Activated CD4-positive, alpha-beta T cell treated with anti-CD3 and anti-CD28 coated beads, Interleukin-2, amount 50 U/mL, for 48 hours (primary cell): ENCODE results near the gene MSH2.
"Not testable (repeated sequence)": the region's sequence is repeated elsewhere in the genome, so short reads cannot be mapped to it uniquely, and the experiment has no call there.

Experiments
- DNase-seq, 2 experiments: peaks; one replicate each; pipeline ENCODE4 v3.0.0-alpha.2; 2020

Gene MSH2

GRCh38 chr2:47414682-47415458 lies 11.9 kb downstream of the MSH2 start:
- no peak for DNase-seq

- DNase-seq = no peak
Measured at GRCh38 chr2:47420214-47420613, 17.3 kb downstream of the MSH2 start.

DNA sequence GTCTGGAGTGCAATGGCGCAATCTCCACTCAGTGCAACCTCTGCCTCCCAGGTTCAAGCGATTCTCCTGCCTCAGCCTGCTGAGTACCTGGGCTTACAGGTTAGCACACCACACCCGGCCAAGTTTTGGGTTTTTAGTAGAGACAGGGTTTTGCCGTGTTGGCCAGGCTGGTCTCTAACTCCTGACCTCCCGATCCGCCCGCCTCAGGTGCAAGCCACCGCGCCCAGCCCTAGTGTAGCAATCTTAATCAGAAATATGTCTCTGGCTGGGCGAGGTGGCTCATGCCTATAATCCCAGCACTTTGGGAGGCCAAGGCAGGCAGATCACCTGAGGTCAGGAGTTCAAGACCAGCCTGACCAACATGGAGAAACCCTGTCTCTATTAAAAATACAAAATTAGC lies 17.7 kb downstream of the MSH2 start:
- DNase-seq = not testable (repeated sequence)

GRCh38 chr2:47422016-47422415 lies 19.1 kb downstream of the MSH2 start:
- DNase-seq = no peak

- DNase-seq = no peak
Measured at GRCh38 chr2:47422560-47422959, 19.6 kb downstream of the MSH2 start.

- DNase-seq = no peak
Measured at GRCh38 chr2:47426786-47427185, 23.8 kb downstream of the MSH2 start.

GRCh38 chr2:47429795-47430194 lies 26.8 kb downstream of the MSH2 start:
- no peak for DNase-seq

DNA sequence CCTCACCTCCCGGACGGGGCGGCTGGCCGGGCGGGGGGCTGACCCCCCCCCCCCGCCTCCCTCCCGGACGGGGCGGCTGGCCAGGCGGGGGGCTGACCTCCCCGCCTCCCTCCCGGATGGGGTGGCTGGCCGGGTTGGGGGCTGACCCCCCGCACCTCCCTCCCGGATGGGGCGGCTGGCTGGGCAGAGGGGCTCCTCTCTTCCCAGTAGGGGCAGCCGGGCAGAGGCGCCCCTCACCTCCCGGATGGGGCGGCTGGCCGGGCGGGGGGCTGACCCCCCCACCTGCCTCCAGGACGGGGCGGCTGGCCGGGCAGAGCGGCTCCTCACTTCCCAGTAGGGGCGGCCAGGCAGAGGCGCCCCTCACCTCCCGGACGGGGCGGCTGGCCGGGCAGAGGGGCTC lies 30.1 kb downstream of the MSH2 start:
- not testable (repeated sequence) for DNase-seq

DNA sequence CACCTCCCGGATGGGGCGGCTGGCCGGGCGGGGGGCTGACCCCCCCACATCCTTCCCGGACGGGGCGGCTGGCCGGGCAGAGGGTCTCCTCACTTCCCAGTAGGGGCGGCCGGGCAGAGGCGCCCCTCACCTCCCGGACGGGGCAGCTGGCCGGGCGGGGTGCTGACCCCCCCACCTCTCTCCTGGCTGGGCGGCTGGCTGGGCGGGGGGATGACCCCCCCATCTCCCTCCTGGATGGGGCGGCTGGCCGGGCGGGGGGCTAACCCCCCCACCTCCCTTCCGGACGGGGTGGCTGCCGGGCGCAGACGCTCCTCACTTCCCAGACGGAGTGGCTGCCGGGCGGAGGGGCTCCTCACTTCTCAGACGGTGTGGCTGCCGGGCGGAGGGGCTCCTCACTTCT lies 30.5 kb downstream of the MSH2 start:
- DNase-seq = not testable (repeated sequence)

- no peak for DNase-seq
Measured at GRCh38 chr2:47437287-47437686, 34.3 kb downstream of the MSH2 start.

DNA sequence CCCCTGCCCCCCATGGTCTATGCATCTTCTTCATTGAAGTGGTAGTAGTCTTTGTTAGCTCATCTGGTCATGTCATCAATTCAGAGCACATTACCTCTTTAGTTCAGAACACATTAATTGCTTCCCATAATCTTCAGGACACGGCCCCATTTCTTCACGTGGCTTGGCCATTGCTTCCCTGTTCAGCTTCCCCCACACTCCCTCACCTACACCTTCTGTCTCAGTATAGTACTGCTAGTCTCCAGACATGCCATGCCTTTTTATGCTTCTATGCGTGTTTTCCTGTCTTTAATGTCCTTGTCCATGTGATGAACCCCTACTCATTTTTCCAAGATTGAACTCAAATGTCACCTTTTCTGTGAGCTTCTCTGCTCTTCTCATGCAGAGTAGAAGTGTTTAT lies 35.1 kb downstream of the MSH2 start:
- DNase-seq = no peak

- DNase-seq = no peak
Measured at GRCh38 chr2:47438783-47439182, 35.8 kb downstream of the MSH2 start.

DNA sequence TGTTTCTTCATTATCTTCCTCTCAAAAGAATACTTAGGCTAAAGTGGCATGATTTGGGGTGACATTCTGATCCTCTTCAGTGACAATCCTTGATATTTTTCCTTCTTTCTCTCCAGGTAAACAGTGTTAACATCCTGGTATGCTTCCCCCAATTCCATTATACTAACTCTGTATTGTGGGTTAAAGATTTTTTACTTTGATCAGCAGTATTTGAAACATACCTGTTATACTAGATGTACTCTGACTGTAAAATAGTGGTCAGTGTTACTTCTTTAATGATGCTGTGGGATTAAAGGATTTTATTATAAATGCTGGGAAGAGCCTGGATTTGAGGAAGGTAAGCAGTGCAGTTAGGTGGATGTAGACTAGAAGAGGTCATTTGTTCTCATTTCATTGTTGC lies 48.8 kb downstream of the MSH2 start:
- DNase-seq = no peak

GRCh38 chr2:47452761-47453160 lies 49.8 kb downstream of the MSH2 start:
- no peak for DNase-seq

DNA sequence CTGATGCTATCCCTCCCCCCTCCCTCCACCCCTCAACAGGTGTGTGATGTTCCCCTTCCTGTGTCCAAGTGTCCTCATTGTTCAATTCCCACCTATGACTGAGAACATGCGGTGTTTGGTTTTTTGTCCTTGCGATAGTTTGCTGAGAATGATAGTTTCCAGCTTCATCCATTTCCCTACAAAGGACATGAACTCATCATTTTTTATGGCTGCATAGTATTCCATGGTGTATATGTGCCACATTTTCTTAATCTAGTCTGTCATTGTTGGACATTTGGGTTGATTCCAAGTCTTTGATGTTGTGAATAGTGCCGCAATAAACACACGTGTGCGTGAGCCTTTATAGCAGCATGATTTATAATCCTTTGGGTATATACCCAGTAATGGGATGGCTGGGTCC lies 51.9 kb downstream of the MSH2 start:
- not testable (repeated sequence) for DNase-seq

GRCh38 chr2:47455411-47455810 lies 52.5 kb downstream of the MSH2 start:
- DNase-seq = no peak

DNA sequence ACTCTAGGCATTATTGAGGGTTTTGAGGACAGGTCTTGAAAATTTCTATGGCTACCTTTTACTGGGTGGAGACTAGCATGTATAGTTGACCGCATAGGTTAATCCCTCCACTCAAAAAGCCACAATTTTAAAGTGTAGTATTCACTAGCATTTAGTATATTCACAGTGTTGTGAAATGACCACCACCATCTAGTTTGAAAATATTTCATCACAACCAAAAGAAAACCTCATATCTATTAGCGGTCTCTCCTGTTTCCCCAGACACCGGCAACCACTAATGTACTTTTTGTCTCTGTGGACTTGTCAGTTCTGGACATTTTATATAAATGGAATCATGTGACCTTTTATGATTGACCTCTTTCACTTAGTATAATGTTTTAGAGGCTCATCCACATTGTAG lies 53.9 kb downstream of the MSH2 start:
- DNase-seq = no peak

DNA sequence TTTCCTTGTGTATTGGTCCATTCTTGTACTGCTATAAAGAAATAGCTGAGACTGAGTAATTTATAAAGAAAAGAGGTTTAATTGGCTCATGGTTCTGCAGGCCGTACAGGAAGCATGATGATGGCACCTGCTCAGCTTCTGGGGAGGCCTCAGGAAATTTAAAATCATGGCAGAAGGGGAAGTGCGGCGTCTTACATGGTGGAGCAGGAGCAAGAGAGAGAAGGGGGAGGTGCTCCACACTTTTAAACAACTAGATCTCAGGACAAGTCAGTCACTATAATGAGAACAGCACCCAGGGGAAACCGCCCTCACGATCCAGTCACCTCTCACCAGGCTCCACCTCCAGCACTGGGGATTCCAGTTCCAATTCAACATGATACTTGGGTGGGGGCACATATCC lies 54.3 kb downstream of the MSH2 start:
- DNase-seq = no peak

- DNase-seq = no peak
Measured at GRCh38 chr2:47459021-47459420, 56.1 kb downstream of the MSH2 start.

DNA sequence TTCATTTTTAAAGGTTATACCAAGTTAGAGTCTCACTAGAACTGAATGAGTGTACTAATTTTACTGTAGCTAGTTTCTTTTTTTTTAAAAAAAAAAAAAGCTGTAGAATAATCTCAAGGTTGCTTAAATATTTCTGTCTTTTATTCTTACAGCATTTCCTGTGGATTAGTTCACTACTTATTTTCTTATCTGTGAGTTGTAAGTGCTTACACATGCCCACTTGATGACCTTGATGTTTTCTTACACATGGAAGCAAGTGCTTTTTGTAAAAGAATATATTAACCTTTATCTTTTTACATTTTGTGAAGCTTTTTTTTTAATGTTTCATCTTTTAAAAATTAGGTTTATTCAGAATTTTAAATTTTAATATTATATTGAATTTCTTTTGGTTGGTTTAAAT lies 57.8 kb downstream of the MSH2 start:
- DNase-seq = no peak

DNA sequence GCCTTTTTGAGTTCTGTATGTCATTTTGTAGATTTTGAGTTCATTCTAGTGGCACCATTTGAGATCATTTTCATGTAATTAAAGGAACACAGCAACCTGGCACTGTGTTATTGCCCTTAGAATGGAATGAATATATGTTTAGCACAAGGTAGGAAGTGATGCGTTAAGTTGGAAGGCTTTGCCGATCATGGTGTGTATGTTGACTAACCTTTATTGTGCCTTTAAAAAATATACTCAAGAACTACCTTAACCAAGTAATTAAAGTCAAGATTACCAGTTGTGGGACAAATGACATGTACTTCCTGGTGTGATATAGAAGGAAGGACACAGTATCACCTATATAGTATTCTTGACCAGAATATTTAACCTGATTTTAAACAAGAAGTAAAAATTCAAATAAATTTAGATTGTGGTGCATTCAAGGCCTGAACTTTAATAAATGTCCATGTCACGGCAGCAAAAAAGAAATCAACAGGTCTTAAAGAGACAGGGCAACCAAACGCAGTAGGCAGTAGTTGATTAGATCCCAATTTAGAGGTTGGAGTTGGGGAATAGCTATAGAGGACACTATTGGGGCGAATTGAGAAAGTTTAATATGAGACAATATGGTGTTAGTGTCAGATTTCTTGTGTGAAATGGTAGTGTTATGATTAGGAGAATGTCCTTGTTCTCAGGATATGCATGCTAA lies 68.6 kb downstream of the MSH2 start:
- DNase-seq = no peak

DNA sequence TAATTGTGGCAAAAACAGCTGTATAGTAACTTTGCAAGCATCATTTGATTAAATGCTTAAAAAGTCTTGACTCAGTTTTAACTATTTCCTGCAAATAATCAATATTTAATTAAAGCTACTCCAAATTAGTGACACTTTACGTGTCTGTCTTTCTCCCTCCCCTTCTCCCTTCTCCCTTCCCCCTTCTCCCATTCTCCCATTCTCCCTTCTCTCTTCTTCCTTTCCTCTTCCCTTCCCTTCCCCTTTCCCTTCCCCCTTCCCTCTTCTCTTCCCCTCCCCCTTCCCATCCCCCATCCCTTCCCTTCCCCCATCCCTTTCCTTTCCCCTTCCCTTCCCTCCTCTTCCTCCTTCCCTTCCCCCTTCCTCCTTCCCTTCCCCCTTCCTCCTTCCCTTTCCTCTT lies 76.9 kb downstream of the MSH2 start:
- no peak for DNase-seq

- DNase-seq = no peak
Measured at GRCh38 chr2:47483191-47483590, 80.2 kb downstream of the MSH2 start.

DNA sequence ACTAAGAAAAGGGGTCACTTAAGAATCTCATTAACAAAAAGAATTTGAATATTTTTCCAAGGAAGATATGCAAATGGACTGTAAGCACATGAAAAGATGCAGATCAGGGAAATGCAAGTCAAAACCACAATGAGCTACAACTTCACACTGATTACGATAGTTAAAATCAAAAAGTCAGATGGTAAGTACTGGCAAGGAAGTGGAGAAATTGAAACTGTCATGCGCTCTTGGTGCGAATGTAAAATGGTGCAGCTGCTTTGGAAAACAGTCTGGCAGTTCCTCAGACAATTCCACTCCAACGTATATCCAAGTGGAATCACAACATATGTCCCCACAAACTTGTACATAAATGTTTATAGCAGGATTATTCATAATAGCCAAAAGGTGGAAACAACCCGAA lies 81.4 kb downstream of the MSH2 start:
- DNase-seq = no peak

DNA sequence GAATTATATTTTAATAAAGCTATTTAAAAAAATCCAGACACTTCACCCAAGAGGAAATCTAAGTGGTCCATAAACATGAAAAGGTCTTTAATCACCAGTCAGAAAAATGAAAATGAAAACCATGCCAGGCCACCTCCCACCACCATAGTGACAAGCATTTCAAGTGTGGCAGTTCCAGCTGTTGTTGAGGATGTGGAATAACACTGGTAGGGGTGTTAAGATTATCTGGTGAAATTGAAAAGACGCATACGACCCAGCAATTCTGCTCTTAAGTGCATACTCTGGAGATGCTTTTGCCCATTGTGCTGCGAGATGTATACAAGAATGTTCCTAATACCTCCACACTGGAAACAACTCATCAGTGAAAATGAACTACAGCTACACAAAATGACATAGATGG lies 82.2 kb downstream of the MSH2 start:
- no peak for DNase-seq
